ENCODE measurements around the gene FAM187B.

FAM187B gene

DNA sequence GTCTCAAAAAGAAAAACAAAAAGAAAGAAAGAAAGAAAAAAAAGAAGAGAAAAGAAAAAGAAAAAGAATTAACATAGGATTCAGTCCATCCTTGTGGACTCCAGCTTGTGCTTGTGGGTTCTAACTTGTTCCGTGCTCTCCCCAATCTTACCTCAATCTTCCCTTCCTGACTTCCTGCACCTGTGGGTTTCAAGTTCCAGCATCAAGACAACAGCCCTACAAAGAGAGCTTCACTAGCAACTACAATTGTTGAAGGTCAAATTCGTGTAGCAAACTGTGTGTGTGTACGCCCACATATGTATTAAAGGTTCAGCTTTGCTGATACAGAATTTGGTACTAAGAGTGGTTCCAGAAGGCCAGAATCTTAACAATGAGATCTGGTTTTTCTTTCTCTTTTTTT, 48.7 kb downstream of the FAM187B start:
- DNase-seq (ENCODE audit: extremely low read depth in 1 of 2, low read depth in 1 of 2) = no peak

DNA sequence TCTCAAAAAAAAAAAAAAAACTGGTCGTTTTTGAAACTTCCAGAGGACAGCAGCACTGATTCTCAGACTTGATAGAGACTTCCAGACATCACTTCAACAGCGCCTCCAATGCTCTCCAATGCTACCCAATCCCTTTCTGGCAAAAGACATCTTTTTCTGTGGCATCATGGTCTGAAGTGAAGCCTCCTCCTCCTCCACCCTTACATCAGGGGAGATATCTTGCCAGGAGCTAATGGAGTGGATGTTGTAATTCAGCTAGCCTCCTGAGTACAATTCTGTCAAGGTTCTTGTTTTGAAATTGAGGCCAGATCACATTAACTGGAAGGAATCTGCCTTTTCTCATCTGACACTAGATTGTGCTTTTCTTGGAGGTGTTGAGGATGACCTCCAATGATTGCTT, 49.8 kb downstream of the FAM187B start:
- DNase-seq (ENCODE audit: extremely low read depth in 1 of 2, low read depth in 1 of 2) = no peak

DNA sequence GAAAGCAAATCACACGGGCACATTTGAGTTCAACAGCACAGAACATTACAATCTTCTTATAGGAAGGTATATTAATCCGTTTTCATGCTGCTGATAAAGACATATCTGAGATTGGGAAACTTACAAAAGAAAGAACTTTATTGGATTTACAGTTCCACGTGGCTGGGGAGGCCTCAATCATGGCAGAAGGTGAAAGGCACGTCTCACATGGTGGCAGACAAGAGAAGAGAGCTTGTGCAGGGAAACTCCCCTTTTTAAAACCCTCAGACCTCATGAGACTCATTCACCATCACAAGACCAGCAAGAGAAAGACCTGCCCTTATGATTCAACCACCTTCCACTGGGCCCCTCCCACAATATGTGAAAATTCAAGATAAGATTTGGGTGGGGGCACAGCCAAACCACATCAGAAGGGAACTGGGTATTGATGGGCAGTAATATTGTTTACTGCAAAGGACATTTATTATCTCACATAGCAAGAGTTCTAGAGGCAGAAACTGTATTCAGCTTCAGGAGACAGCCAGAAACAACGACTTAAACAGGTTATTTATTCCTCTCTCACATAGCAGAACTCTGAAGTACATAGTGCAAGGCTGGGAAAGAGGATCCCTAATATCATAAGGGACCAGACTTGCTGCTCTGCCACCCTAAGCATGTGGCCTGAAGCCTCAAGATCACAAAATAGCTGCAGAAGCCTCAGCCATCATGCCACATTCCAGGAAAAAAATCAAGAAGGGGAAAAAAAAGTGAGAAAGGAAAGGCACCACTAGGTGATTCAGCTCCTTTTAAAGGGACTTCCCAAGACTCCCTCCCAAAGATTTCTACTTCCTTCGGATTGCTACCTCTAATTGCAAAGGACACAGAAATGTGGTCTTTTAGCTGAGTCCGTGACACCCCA, 50.9 kb downstream of the FAM187B start:
- DNase-seq (ENCODE audit: extremely low read depth in 1 of 2, low read depth in 1 of 2) = no peak

DNA sequence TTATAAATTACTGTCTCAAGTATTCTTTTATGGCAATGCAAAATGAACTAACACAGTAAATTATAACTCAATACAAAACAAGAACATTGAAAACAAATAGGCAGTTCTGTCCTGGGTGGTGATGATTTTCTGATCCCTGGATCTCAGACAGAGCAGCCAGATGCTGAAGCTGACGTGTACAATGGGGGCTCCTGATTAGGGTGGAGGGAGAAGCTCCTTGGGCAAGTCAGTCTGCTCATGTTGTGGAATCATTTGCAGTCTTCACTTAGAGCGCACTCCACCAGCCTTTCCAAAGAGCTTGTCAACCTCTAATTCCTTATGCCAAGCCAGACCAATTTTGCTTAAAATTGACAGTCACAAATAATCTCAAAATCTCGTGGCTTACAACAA, 52.4 kb downstream of the FAM187B start:
- no peak for DNase-seq (ENCODE audit: extremely low read depth in 1 of 2, low read depth in 1 of 2)

Data from stimulated activated CD8-positive, alpha-beta memory T cell treated with anti-CD3 and anti-CD28 coated beads, Interleukin-7, amount 100 ng/mL, for 48 hours (primary cell).